Activated B cell treated with CpG ODN at 0.5 μM for 24 hours (primary cell): ENCODE measurements around the gene CTNNA2. TPM values are rescaled to one million over a fixed set of nuclear protein-coding genes. Genes with fewer than 3 reads are reported as not detected.

ENCODE experiments used
- ATAC-seq: fragments of 200-7000 bp; cut with Tn5 transposase; one replicate; pipeline ENCODE4 v1.10.0; 2021; ENCODE audit warnings: low read depth, mild to moderate bottlenecking, moderate library complexity
- CTCF ChIA-PET: fragments of 350-600 bp; sonication (Branson Sonifier 250); formaldehyde crosslinking; loops from one replicate; lab custom pipeline; 2021; ENCODE audit warnings: antibody characterized with exemption; lab: Charles Lee
- POLR2A ChIA-PET: fragments of 350-600 bp; sonication (Branson Sonifier 250); formaldehyde crosslinking; loops from one replicate; lab custom pipeline; 2021; ENCODE audit warnings: antibody characterized with exemption; lab: Charles Lee
- DNase-seq: peaks from one replicate; pipeline ENCODE4 v3.0.0; 2022
- H3K27ac Mint-ChIP-seq: one replicate; pipeline ENCODE4 v1.8.0; 2020; ENCODE audit warnings: mixed read lengths
- H3K27me3 Mint-ChIP-seq: one replicate; pipeline ENCODE4 v1.8.0; 2021; ENCODE audit warnings: mixed read lengths
- H3K36me3 Mint-ChIP-seq: one replicate; pipeline ENCODE4 v1.8.0; 2021; ENCODE audit warnings: low read depth, mixed read lengths
- H3K4me1 Mint-ChIP-seq: one replicate; pipeline ENCODE4 v1.8.0; 2021; ENCODE audit warnings: mixed read lengths
- H3K4me3 Mint-ChIP-seq: one replicate; pipeline ENCODE4 v1.8.0; 2020; ENCODE audit warnings: mild to moderate bottlenecking, mixed read lengths
- H3K9me3 Mint-ChIP-seq: one replicate; pipeline ENCODE4 v1.8.0; 2020; ENCODE audit warnings: mixed read lengths
- intact Hi-C: fragments of 100-400 bp; cut with micrococcal nuclease; formaldehyde crosslinking; loops from one replicate; pipeline ENCODE4 v1.15.1; 2024
- total RNA-seq: library from RNA; stranded (reverse); gene quantifications from 2 replicates; pipeline ENCODE4 v1.2.3, GENCODE V29; 2022
- TF ChIP-seq, protein P1 (sequence below): fragments of 200-600 bp; IDR thresholded peaks from one replicate; pipeline ENCODE4 v1.8.0; 2022; ENCODE audit warnings: antibody characterized with exemption, mild to moderate bottlenecking

Gene CTNNA2
- total RNA-seq, 1 donor from 2014 or later, result not detected

DNA sequence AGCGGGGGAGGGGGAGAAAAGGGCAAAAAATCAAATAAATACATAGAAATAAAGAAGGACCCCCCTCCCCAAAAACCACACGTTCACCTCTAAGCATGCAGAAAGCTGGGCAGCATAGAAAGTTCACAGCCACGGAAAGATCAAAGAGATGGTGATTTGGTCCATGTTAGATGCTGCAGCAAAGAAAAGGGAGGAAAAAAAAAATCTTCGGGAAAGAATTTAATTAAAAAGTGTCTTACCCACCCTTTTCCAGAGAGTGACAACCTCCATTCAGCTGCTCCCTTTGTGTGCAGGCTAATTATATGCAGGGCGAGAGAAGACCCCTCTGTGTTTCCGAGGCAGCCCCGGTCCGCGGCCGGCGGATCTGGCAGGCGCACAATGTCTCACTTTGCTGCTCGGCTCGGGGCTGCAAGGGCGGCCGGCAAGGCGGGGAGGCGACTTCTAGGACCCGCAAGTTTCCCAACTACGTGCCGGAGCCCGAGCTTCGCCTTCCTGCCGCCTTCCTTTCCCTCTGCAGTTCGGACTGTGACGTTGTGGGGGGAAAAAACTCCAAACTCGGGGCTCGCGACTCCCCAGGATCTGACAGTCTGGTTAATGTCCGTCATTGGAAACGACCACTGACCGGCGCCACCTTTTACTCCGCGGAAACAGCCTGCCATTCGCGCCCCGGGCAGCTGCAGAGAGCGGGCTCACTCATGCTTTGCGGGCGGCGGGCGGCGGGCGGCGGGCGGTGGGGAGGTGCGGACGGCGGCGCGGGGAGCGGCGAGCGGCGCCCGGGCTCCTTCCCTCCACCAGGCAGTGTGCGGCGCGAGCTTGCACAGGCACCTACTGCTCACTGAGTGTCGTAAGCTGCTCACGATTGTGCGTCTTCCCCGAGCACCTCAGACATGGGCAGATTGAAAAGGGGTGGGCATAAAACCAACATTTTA lies 791.3 kb downstream of the CTNNA2 start, which contains the start of gene LRRTM1:
Gene LRRTM1, minus strand, starts transcription at position 844 of the 929 bp plus-strand sequence. CDS start 933 bp downstream, outside the sequence.
- ChIA-PET POLR2A (no interaction called here), CTCF (no interaction called here)
- Mint-ChIP-seq H3K27me3 (peaks cover 32% of the 10 kb centered on the region), H3K4me1 (no peaks in the 10 kb centered on the region), H3K9me3 (peaks cover 2% of the 10 kb centered on the region), H3K36me3 (no peaks in the 10 kb centered on the region), H3K4me3 (no peak within 1 kb of the TSS), H3K27ac (no peak within 1 kb of the TSS)
- DNase-seq (no peak), ATAC-seq (no peak)
- TF ChIP-seq, protein P1, sequence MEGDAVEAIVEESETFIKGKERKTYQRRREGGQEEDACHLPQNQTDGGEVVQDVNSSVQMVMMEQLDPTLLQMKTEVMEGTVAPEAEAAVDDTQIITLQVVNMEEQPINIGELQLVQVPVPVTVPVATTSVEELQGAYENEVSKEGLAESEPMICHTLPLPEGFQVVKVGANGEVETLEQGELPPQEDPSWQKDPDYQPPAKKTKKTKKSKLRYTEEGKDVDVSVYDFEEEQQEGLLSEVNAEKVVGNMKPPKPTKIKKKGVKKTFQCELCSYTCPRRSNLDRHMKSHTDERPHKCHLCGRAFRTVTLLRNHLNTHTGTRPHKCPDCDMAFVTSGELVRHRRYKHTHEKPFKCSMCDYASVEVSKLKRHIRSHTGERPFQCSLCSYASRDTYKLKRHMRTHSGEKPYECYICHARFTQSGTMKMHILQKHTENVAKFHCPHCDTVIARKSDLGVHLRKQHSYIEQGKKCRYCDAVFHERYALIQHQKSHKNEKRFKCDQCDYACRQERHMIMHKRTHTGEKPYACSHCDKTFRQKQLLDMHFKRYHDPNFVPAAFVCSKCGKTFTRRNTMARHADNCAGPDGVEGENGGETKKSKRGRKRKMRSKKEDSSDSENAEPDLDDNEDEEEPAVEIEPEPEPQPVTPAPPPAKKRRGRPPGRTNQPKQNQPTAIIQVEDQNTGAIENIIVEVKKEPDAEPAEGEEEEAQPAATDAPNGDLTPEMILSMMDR, result no peak
- intact Hi-C loops, result no loop called here

DNA sequence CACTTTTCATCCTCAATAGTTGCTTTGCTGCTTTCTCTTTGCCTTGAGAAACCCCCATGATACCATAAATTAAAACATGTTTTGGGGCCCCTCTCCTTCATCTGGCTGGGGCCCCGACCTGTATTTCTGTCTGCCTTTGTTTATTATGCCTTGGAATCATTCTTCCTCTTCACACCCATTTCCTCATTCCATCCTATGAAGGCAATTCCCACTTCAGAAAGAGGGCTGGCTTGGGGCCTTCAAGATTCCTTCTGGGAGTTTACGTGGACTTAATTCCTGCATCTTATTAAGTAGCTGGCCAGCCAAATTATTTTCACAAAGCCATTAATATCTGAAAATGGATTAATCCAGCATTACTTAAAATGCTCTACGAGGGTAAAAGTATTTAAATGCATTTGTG lies 798.5 kb downstream of the CTNNA2 start:
- Mint-ChIP-seq H3K27ac (no peak overlapping the region), H3K9me3 (peaks cover 2% of the 10 kb centered on the region), H3K27me3 (peaks cover under 1% of the 10 kb centered on the region), H3K4me1 (no peaks in the 10 kb centered on the region), H3K36me3 (no peaks in the 10 kb centered on the region), H3K4me3 (no peak overlapping the region)
- ChIA-PET POLR2A (no interaction called here), CTCF (no interaction called here)
- no peak for ATAC-seq
- TF ChIP-seq, protein P1, result no peak
- intact Hi-C loops, result no loop called here
- no peak for DNase-seq

DNA sequence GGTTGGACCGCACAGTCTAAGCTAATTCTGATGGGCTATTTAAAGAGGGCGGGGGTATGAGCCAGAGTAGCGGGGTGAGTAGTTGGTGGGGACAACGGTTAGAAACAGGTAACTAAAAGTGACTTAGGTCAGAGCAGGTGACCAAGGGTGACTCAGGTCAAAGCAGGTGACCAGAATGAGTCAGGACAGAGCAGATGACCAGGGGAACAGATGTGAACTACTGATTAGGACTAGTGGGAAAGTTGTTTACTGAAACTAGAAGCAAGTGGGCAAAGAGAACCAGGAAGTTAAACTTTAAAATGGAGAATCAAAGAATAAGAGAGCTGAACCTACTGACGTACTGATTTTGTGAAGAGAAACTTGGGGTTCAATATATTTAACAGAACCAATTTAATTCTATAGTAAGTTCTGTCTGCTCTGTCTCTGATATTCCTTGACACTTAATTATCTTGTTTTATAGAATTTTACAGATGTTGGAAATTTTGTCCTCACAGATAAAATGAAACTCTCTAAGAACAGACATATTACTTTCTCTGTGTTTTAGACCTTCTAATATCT lies 799.5 kb downstream of the CTNNA2 start:
- Mint-ChIP-seq H3K4me1 (no peaks in the 10 kb centered on the region), H3K9me3 (peaks cover 6% of the 10 kb centered on the region), H3K27ac (no peak overlapping the region), H3K36me3 (no peaks in the 10 kb centered on the region), H3K4me3 (no peak overlapping the region), H3K27me3 (no peaks in the 10 kb centered on the region)
- ChIA-PET POLR2A (no interaction called here), CTCF (no interaction called here)
- intact Hi-C loops, result no loop called here
- TF ChIP-seq, protein P1, result no peak
- ATAC-seq (no peak), DNase-seq (no peak)

DNA sequence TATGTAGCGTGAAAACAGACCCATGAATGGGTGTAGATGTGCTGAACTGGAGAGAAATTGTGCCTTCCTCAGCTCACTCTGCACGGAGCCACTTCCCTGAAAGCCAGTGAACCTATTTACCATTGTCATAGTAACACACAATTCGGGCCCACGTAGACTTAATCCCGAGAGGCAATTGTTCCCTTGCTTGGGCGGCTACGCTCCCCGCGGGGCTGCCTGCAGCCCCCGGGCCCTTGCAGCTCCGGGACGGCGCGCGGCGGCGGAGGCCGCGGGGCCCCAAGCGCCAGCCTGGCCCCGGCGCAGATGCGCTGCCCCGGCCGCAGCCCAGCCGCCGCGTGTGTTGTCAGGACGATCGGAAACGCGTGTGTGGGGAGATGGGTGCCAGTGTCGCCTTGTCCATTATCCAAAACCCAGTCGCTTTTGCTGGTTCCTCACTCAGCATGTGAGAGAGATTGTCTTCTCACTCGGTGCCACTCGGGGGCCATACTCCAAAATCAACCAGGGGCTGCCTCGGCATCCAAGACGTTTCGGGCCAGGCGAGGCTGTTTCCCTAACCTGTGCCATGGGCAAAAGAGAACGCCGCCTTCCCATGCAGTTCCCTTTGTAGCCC lies 809.6 kb downstream of the CTNNA2 start:
- POLR2A ChIA-PET, result no interaction called here
- intact Hi-C loops, result no loop called here
- ATAC-seq (no peak), DNase-seq (no peak)
- H3K9me3 Mint-ChIP-seq, result no peaks in the 10 kb centered on the region
- CTCF ChIA-PET, result no interaction called here
- no peak overlapping the region for H3K4me3 Mint-ChIP-seq
- no peaks in the 10 kb centered on the region for H3K4me1 Mint-ChIP-seq
- H3K27me3 Mint-ChIP-seq, result no peaks in the 10 kb centered on the region
- no peak overlapping the region for H3K27ac Mint-ChIP-seq
- H3K36me3 Mint-ChIP-seq, result no peaks in the 10 kb centered on the region
- TF ChIP-seq, protein P1, result no peak

DNA sequence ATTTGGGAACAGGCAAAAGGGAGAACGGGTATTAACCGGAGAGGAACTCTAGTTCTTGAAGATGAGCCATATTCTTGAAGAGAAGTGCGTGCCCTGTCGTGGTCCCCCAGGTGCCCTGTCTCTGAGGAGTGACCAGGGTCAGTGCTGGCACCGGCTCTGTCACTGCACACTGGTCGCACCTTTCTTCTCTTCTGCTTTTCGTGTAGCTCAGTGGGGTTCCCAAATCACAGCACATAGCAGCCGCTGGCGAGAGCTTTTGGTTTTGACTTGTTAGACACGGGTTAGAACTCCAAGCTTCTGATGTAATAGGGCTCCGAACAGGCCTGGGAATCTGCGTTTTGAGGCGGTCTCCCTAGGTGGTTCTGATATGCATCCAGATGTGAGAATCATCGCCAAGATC lies 810.1 kb downstream of the CTNNA2 start:
- no peak for DNase-seq
- H3K9me3 Mint-ChIP-seq, result no peaks in the 10 kb centered on the region
- intact Hi-C loops, result no loop called here
- ChIA-PET POLR2A (no interaction called here), CTCF (no interaction called here)
- H3K27me3 Mint-ChIP-seq, result no peaks in the 10 kb centered on the region
- H3K4me1 Mint-ChIP-seq, result no peaks in the 10 kb centered on the region
- no peak for ATAC-seq
- TF ChIP-seq, protein P1, result no peak
- H3K4me3 Mint-ChIP-seq, result no peak overlapping the region
- no peak overlapping the region for H3K27ac Mint-ChIP-seq
- H3K36me3 Mint-ChIP-seq, result no peaks in the 10 kb centered on the region
